Measurements from ENCODE around the gene TTC12. TPM values are rescaled to one million over a fixed set of nuclear protein-coding genes. Genes with fewer than 3 reads are reported as not detected.

The TTC12 gene, protein sequence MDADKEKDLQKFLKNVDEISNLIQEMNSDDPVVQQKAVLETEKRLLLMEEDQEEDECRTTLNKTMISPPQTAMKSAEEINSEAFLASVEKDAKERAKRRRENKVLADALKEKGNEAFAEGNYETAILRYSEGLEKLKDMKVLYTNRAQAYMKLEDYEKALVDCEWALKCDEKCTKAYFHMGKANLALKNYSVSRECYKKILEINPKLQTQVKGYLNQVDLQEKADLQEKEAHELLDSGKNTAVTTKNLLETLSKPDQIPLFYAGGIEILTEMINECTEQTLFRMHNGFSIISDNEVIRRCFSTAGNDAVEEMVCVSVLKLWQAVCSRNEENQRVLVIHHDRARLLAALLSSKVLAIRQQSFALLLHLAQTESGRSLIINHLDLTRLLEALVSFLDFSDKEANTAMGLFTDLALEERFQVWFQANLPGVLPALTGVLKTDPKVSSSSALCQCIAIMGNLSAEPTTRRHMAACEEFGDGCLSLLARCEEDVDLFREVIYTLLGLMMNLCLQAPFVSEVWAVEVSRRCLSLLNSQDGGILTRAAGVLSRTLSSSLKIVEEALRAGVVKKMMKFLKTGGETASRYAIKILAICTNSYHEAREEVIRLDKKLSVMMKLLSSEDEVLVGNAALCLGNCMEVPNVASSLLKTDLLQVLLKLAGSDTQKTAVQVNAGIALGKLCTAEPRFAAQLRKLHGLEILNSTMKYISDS
- 6.9 and 18.0 TPM in 2 replicates for total RNA-seq

GRCh38 chr11:113314389-113315301 is at the start of gene TTC12:
Gene TTC12 (plus strand): TSS chr11:113314583. CDS start chr11:113316258, 1,675 bp downstream.

GRCh38 chr11:113387605-113388211 is 73.3 kb downstream of the TTC12 start, which contains the start of gene ANKK1:
Gene ANKK1 (plus strand): TSS chr11:113387779. CDS start chr11:113387885, 106 bp downstream.

Other genes with a start within 250 kb of the TTC12 start
- not detected in 2 replicates for gene ANKK1, start 73.2 kb downstream of the TTC12 start, total RNA-seq
- 0.31 TPM in 1 of 2 replicates, not detected in the other for gene DRD2, start 160.8 kb downstream of the TTC12 start, total RNA-seq